GM12864 (cell line): ENCODE measurements around the gene NEO1.
"Not testable (repeated sequence)": the region's sequence is repeated elsewhere in the genome, so short reads cannot be mapped to it uniquely, and the experiment has no call there.

Experiments used
- DNase-seq: peaks from one replicate; pipeline ENCODE4 v3.0.0-alpha.2; 2011; ENCODE audit warnings: low read depth
- H3K4me3 ChIP-seq: 2 replicates; pipeline ENCODE4 v1.5.1; 2011; ENCODE audit warnings: mild to moderate bottlenecking, low read depth, low read length, control low read depth
- TF ChIP-seq, protein P1 (sequence below): IDR thresholded peaks from 2 replicates; pipeline ENCODE4 v1.5.1; 2011; ENCODE audit warnings: low read depth, mild to moderate bottlenecking, moderate library complexity, low read length, control low read depth, inconsistent platforms; ENCODE audit errors: missing control alignments

Gene NEO1

DNA sequence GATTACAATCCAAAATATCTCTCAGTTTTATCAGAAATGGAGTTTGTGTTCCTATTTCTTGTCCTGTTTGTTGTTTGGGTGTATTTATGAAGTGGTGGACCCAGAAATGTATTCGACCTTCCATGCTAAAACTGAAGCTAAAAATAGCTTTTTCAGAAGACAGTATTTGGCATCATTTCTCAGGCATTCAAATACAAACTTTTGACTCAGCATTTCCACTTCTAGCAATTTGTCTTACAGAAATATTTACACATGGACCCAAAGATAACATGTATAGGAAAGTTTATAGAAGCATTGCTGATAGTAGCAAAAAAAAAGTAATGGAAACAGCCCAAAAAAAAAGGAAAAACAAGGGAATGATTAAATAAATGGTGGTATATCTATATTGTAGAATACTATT, 160.2 kb downstream of the NEO1 start:
- TF ChIP-seq, protein P1, sequence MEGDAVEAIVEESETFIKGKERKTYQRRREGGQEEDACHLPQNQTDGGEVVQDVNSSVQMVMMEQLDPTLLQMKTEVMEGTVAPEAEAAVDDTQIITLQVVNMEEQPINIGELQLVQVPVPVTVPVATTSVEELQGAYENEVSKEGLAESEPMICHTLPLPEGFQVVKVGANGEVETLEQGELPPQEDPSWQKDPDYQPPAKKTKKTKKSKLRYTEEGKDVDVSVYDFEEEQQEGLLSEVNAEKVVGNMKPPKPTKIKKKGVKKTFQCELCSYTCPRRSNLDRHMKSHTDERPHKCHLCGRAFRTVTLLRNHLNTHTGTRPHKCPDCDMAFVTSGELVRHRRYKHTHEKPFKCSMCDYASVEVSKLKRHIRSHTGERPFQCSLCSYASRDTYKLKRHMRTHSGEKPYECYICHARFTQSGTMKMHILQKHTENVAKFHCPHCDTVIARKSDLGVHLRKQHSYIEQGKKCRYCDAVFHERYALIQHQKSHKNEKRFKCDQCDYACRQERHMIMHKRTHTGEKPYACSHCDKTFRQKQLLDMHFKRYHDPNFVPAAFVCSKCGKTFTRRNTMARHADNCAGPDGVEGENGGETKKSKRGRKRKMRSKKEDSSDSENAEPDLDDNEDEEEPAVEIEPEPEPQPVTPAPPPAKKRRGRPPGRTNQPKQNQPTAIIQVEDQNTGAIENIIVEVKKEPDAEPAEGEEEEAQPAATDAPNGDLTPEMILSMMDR: no peak
- DNase-seq: no peak
- H3K4me3 ChIP-seq: no peak overlapping the region

DNA sequence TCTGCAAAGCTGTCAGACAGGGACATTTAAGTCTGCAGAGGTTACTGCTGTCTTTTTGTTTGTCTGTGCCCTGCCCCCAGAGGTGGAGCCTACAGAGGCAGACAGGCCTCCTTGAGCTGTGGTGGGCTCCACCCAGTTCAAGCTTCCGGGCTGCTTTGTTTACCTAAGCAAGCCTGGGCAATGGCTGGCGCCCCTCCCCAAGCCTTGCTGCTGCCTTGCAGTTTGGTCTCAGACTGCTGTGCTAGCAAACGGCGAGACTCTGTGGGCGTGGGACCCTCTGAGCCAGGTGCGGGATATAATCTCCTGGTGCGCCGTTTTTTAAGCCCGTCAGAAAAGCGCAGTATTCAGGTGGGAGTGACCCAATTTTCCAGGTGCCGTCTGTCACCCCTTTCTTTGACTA, 169.2 kb downstream of the NEO1 start:
- DNase-seq, H3K4me3 ChIP-seq: not testable (repeated sequence)

DNA sequence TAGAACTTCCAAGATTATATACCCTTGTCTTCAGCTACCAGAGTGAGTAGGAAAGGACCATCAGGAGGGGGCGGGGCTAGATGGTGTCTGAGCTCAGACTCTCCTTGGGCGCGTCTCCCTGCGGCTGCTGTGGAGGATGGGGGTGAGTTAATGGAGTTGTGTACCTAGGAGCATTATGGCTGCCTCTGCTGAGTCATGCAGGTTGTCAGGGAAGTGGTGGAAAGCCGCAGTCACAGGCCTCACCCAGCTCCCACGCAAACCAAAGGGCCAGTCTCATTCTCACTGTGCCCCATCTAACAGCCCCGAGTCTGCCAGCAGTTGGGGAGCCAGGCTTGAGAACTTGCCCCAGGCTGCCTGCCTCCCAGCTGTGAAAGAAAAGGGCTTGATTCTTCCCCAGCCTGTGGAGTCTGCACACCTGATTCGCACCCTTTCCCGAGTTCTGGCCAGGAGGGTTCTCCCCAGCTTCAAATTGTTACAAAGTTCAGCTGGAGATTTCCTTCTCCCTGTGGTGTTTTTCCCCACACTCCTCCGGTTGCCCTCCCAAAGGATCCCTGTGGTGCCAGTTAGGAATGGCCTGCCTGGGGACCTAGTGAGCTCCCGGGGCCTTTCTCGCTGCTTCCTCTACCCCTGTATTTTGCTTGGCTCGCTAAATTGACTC, 173.2 kb downstream of the NEO1 start:
- TF ChIP-seq, protein P1: no peak
- no peak overlapping the region for H3K4me3 ChIP-seq
- DNase-seq: no peak

DNA sequence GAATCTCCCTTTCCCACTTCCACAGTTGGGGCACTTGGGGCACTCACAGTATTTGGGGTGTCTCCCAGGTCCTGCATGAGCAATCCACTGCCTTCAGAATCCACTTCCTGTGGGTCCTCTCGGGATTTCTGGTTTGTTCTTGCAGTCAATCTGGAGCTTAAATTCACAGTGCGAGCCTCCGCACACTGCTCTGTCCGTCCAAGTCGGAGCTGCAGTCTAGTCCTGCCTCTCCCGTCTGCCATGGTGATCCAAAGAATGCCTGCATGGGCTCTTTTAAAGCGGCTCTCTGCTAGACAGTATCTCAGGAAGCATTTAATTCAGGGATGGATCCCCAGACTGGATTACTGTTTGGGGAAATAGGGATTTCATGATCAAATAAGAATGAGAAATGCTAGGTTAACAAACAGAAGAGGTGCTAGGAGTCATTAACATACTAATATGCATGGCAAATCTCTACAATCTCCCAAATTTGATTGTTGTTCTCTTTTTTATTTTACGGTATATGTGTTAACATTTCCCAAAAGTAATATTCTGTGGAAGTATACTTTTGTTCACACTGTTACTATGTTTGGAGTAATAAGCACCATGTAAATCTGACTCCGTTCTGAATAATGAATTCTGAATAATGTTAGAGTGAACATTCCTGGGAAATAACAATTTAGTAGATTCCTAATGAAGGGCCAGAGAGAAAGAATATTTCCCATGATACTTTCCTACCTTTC, 174.0 kb downstream of the NEO1 start:
- TF ChIP-seq, protein P1: no peak
- DNase-seq: no peak
- no peak overlapping the region for H3K4me3 ChIP-seq

DNA sequence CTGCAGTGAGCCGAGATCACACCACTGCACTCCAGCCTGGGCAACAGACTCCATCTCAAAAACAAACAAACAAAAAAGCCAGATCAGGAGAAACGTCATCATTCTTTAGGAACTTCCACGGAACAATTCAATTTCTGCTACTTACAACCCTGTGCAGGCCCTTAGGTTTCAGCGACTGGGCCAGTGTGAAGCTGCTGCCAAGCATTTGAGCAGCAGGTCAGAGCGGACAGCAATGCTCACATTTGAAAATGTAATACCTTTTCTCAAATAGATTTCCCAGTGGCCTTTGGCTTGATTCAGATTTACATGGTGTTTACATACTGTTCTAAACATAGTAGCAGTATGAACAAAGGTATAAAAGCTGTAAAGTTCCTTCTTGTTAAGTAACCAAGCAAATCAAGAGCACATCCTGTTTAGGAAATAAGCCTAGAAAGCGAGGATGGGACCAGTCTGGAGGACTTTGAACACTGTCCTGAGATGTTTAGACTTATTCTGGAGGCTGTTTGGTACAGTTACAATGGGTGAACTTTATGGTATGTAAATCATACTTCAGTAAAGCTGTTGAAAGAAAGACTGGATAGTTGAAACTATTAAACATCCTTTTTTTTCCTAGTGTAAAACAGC, 175.3 kb downstream of the NEO1 start:
- H3K4me3 ChIP-seq: no peak overlapping the region
- TF ChIP-seq, protein P1: no peak
- DNase-seq: no peak

DNA sequence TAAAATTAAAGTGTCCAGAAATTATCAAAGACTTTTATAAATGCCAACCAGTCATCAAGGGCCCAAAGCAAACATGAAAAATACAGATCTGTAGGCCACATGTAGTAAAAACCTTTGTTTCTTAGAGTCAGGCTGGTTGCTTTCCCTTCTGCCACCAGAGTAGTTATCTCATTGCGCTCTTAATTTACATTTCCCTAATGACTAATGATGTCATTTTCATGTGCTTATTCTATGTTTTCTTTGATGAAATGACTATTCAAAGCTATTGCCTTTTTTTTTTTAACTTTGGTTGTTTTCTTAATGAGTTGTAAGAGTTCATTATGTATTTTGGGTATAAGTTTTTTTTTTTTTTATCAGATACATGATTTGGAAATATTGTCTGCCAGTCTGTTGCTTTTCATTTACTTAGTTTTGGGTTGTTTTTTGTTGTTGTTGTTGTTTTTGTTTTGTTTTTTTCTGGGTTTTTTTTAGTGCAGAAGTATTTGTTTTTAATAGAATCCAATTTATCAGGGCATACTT, 175.9 kb downstream of the NEO1 start:
- no peak for DNase-seq

More for the DNA sequence above, 175.9 kb downstream of the NEO1 start:
- no peak overlapping the region for H3K4me3 ChIP-seq
- TF ChIP-seq, protein P1: no peak
